Hepatocyte (in vitro differentiated cells): Measurements from ENCODE around the gene TRPC4AP. TPM values are rescaled to one million over a fixed set of nuclear protein-coding genes. Genes with fewer than 3 reads are reported as not detected.

Experiments
- DNase-seq: peaks from one replicate; pipeline ENCODE4 v3.0.0-alpha.2; 2016; ENCODE audit warnings: low spot score
- H2AFZ ChIP-seq: fragments of 200-600 bp; sonication (generic); 2 replicates; pipeline ENCODE4 v1.6.0; 2016; ENCODE audit warnings: antibody characterized with exemption, mild to moderate bottlenecking
- H3K27ac ChIP-seq: fragments of 200-600 bp; sonication (generic); 2 replicates; pipeline ENCODE4 v1.5.1; 2016; ENCODE audit warnings: mild to moderate bottlenecking
- H3K27me3 ChIP-seq: fragments of 200-600 bp; sonication (generic); 2 replicates; pipeline ENCODE4 v1.6.1; 2016
- H3K36me3 ChIP-seq: fragments of 200-600 bp; sonication (generic); replicated peaks from 2 replicates; pipeline ENCODE4 v1.5.1; 2016; ENCODE audit warnings: low read depth; ENCODE audit not compliant: insufficient read depth
- H3K4me1 ChIP-seq: fragments of 200-600 bp; sonication (generic); 2 replicates; pipeline ENCODE4 v1.5.1; 2016; ENCODE audit warnings: mild to moderate bottlenecking, moderate library complexity; ENCODE audit not compliant: insufficient read depth
- H3K4me2 ChIP-seq: fragments of 200-600 bp; sonication (generic); 2 replicates; pipeline ENCODE4 v1.6.0; 2016
- H3K4me3 ChIP-seq: fragments of 200-600 bp; sonication (generic); 2 replicates; pipeline ENCODE4 v1.5.1; 2016; ENCODE audit warnings: mild to moderate bottlenecking
- H3K79me2 ChIP-seq: fragments of 200-600 bp; sonication (generic); 2 replicates; pipeline ENCODE4 v1.6.0; 2017; ENCODE audit warnings: mild to moderate bottlenecking
- H3K9me2 ChIP-seq: fragments of 200-600 bp; sonication (generic); replicated peaks from 2 replicates; pipeline ENCODE4 v1.6.0; 2017; ENCODE audit warnings: mild to moderate bottlenecking; ENCODE audit not compliant: insufficient read depth
- H3K9me3 ChIP-seq: fragments of 200-600 bp; sonication (generic); 2 replicates; pipeline ENCODE4 v1.5.1; 2016; ENCODE audit warnings: low read depth, mild to moderate bottlenecking
- H4K20me1 ChIP-seq: fragments of 200-600 bp; sonication (generic); 2 replicates; pipeline ENCODE4 v1.6.0; 2016; ENCODE audit warnings: mild to moderate bottlenecking; ENCODE audit not compliant: insufficient read depth, poor library complexity, severe bottlenecking
- EZH2 ChIP-seq: fragments of 200-600 bp; sonication (generic); IDR thresholded peaks from 2 replicates; pipeline ENCODE4 v1.6.1; 2016; ENCODE audit warnings: antibody characterized with exemption, mild to moderate bottlenecking, borderline replicate concordance
- EZH2phosphoT487 ChIP-seq: fragments of 200-600 bp; sonication (generic); IDR thresholded peaks from one replicate; pipeline ENCODE4 v1.6.1; 2018; ENCODE audit warnings: antibody characterized with exemption, mild to moderate bottlenecking, low read depth, moderate library complexity; ENCODE audit not compliant: unreplicated experiment, severe bottlenecking
- WGBS: methylation state at CpG from one replicate; pipeline ENCODE4 v1.1.6; 2016; ENCODE audit warnings: low lambda C conversion rate; ENCODE audit errors: missing lambda C conversion rate; 5-methylcytosine and 5-hydroxymethylcytosine counted together
- polyA plus RNA-seq: library from polyadenylated mRNA; unstranded; fragments of >200 nt; fragmentation: Nextera tagmentation; extraction: Ambion mirVana; gene quantifications from 2 replicates; pipeline ENCODE4 v1.2.1, GENCODE V29; 2016
- total RNA-seq: library from RNA; depleted of rRNA; stranded (reverse); fragments of >200 nt; gene quantifications from 2 replicates; pipeline ENCODE4 v1.2.3, GENCODE V29; 2014
- TF ChIP-seq, protein P1 (sequence below): fragments of 200-600 bp; sonication (generic); IDR thresholded peaks from 2 replicates; pipeline ENCODE4 v1.5.1; 2016; ENCODE audit warnings: antibody characterized with exemption, mild to moderate bottlenecking; ENCODE audit not compliant: poor library complexity

TRPC4AP gene
- total and polyA plus RNA-seq, 2 experiments from 2014 or later = 88.6 to 94.9 TPM

- WGBS = 95% methylated on average over 3 of the region's 3 CpGs
- TF ChIP-seq EZH2phosphoT487 (no peak), EZH2 (no peak)
- TF ChIP-seq, protein P1, sequence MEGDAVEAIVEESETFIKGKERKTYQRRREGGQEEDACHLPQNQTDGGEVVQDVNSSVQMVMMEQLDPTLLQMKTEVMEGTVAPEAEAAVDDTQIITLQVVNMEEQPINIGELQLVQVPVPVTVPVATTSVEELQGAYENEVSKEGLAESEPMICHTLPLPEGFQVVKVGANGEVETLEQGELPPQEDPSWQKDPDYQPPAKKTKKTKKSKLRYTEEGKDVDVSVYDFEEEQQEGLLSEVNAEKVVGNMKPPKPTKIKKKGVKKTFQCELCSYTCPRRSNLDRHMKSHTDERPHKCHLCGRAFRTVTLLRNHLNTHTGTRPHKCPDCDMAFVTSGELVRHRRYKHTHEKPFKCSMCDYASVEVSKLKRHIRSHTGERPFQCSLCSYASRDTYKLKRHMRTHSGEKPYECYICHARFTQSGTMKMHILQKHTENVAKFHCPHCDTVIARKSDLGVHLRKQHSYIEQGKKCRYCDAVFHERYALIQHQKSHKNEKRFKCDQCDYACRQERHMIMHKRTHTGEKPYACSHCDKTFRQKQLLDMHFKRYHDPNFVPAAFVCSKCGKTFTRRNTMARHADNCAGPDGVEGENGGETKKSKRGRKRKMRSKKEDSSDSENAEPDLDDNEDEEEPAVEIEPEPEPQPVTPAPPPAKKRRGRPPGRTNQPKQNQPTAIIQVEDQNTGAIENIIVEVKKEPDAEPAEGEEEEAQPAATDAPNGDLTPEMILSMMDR = no peak
- Histone ChIP-seq H3K27ac (no peak overlapping the region), H3K4me2 (no peak overlapping the region), H3K36me3 (no peaks in the 10 kb centered on the region), H4K20me1 (peaks cover 75% of the 10 kb centered on the region), H3K27me3 (no peaks in the 10 kb centered on the region), H3K79me2 (peaks cover 99% of the 10 kb centered on the region), H3K4me1 (no peaks in the 10 kb centered on the region), H2AFZ (no peak overlapping the region), H3K9me3 (no peaks in the 10 kb centered on the region), H3K9me2 (no peaks in the 10 kb centered on the region), H3K4me3 (no peak overlapping the region)
- no peak for DNase-seq
Measured at GRCh38 chr20:35063168-35063567, 29.4 kb downstream of the TRPC4AP start.

GRCh38 chr20:35062478-35062877 is 30.1 kb downstream of the TRPC4AP start:
- TF ChIP-seq EZH2phosphoT487 (no peak), EZH2 (no peak)
- TF ChIP-seq, protein P1 = no peak
- Histone ChIP-seq H4K20me1 (peaks cover 72% of the 10 kb centered on the region), H3K36me3 (no peaks in the 10 kb centered on the region), H3K9me2 (no peaks in the 10 kb centered on the region), H3K4me2 (no peak overlapping the region), H2AFZ (no peak overlapping the region), H3K9me3 (no peaks in the 10 kb centered on the region), H3K79me2 (peaks cover 99% of the 10 kb centered on the region), H3K27me3 (no peaks in the 10 kb centered on the region), H3K4me1 (no peaks in the 10 kb centered on the region), H3K4me3 (no peak overlapping the region), H3K27ac (no peak overlapping the region)
- no peak for DNase-seq
- 95% methylated on average over 3 of the region's 3 CpGs for WGBS

- H3K27me3 ChIP-seq = no peaks in the 10 kb centered on the region
- no peak for DNase-seq
- 90% methylated on average over 5 of the region's 5 CpGs for WGBS
- no peak overlapping the region for H3K4me2 ChIP-seq
- no peaks in the 10 kb centered on the region for H3K4me1 ChIP-seq
- peaks cover 84% of the 10 kb centered on the region for H3K79me2 ChIP-seq
- no peaks in the 10 kb centered on the region for H3K9me2 ChIP-seq
- H3K4me3 ChIP-seq = no peak overlapping the region
- H3K36me3 ChIP-seq = no peaks in the 10 kb centered on the region
- H3K9me3 ChIP-seq = no peaks in the 10 kb centered on the region
- no peak overlapping the region for H2AFZ ChIP-seq
- H4K20me1 ChIP-seq = peaks cover 54% of the 10 kb centered on the region
- TF ChIP-seq EZH2 = no peak
- TF ChIP-seq, protein P1 = no peak
- TF ChIP-seq EZH2phosphoT487 = no peak
- no peak overlapping the region for H3K27ac ChIP-seq
Measured at GRCh38 chr20:35060168-35060567, 32.4 kb downstream of the TRPC4AP start.

DNA sequence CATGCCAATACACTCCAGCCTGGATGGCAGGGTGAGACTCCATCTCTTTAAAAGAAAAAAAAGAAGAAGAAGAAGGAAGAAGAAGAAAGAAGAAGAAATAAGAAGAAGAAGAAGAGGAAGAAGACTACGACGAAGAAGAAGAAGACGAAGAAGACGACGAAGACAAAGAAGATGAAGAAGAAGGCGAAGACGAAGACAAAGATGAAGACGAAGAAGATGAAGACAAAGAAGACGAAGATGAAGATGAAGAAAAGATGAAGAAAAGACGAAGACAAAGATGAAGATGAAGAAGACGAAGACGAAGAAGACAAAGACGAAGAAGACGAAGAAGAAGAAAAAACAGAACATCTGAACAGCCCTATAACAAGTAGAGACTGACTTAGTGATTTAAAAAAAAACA is 33.0 kb downstream of the TRPC4AP start:
- no peaks in the 10 kb centered on the region for H3K9me3 ChIP-seq
- peaks cover 83% of the 10 kb centered on the region for H3K79me2 ChIP-seq
- no peaks in the 10 kb centered on the region for H3K36me3 ChIP-seq
- no peaks in the 10 kb centered on the region for H3K4me1 ChIP-seq
- no peak for DNase-seq
- TF ChIP-seq, protein P1 = no peak
- TF ChIP-seq EZH2 = no peak
- no peak for TF ChIP-seq EZH2phosphoT487
- no peak overlapping the region for H3K4me2 ChIP-seq
- no peaks in the 10 kb centered on the region for H3K27me3 ChIP-seq
- peaks cover 49% of the 10 kb centered on the region for H4K20me1 ChIP-seq
- WGBS = 98% methylated on average over 14 of the region's 14 CpGs
- H3K4me3 ChIP-seq = no peak overlapping the region
- H3K27ac ChIP-seq = no peak overlapping the region
- no peak overlapping the region for H2AFZ ChIP-seq
- no peaks in the 10 kb centered on the region for H3K9me2 ChIP-seq
